Duodenal mucosa (tissue), 2 donors: ENCODE results near the gene GET3.

Source experiments
- H3K27ac ChIP-seq: one replicate; pipeline ENCODE4 v1.7.0; 2013; ENCODE audit warnings: low read depth, low read length
- H3K27me3 ChIP-seq, 2 donors: one replicate each; pipeline ENCODE4 v1.7.0; 2013; ENCODE audit warnings: low read length in 2 of 2, control low read depth in 1 of 2; ENCODE audit not compliant: insufficient read depth in 2 of 2, control insufficient read depth in 1 of 2
- H3K36me3 ChIP-seq, 2 donors: one replicate each; pipeline ENCODE4 v1.7.0; 2013; ENCODE audit warnings: low read length in 2 of 2, control low read depth in 1 of 2; ENCODE audit not compliant: insufficient read depth in 2 of 2, control insufficient read depth in 1 of 2
- H3K4me1 ChIP-seq, 2 donors: one replicate each; pipeline ENCODE4 v1.7.0; 2013; ENCODE audit warnings: low read length in 2 of 2, control low read depth in 1 of 2; ENCODE audit not compliant: insufficient read depth in 2 of 2, control insufficient read depth in 1 of 2
- H3K4me3 ChIP-seq, 2 donors: one replicate each; pipeline ENCODE4 v1.7.0; 2013; ENCODE audit warnings: low read length in 2 of 2, low read depth in 1 of 2
- H3K9ac ChIP-seq, 2 donors: one replicate each; pipeline ENCODE4 v1.7.0; 2013; ENCODE audit warnings: low read length in 2 of 2, low read depth in 1 of 2
- H3K9me3 ChIP-seq, 2 donors: one replicate each; pipeline ENCODE4 v1.7.0; 2013; ENCODE audit warnings: low read length in 2 of 2, control low read depth in 1 of 2; ENCODE audit not compliant: control insufficient read depth in 1 of 2

GET3 gene

GRCh38 chr19:12790628-12791344 lies 53.5 kb downstream of the GET3 start:
- H3K27ac ChIP-seq = peak overlapping the region; percentile 100
- H3K4me3 ChIP-seq = peak overlapping the region; percentile 72 to 91
- H3K9me3 ChIP-seq = no peaks in the 10 kb centered on the region
- peak overlapping the region; percentile 99 to 100 for H3K9ac ChIP-seq
- H3K27me3 ChIP-seq = no peaks in the 10 kb centered on the region
- peaks cover 49 to 53% of the 10 kb centered on the region in 2 donors for H3K4me1 ChIP-seq
- no peaks in the 10 kb centered on the region for H3K36me3 ChIP-seq

GRCh38 chr19:12791345-12792050 lies 54.2 kb downstream of the GET3 start, which contains the start of gene JUNB:
Gene JUNB, plus strand, starts transcription at chr19:12791486. Its CDS starts 286 bp downstream, at chr19:12791772.
- H3K9ac ChIP-seq = peak within 1 kb of the TSS; percentile 99 to 100
- H3K4me3 ChIP-seq = peak within 1 kb of the TSS; percentile 91 to 95
- peak within 1 kb of the TSS; percentile 100 for H3K27ac ChIP-seq
- peaks cover 49 to 53% of the 10 kb centered on the region in 2 donors for H3K4me1 ChIP-seq
- H3K27me3 ChIP-seq = no peaks in the 10 kb centered on the region
- no peaks in the 10 kb centered on the region for H3K9me3 ChIP-seq
- no peaks in the 10 kb centered on the region for H3K36me3 ChIP-seq

GRCh38 chr19:12792051-12792852 lies 55.0 kb downstream of the GET3 start:
- H3K9ac ChIP-seq = peak overlapping the region; percentile 99 to 100
- H3K27ac ChIP-seq = peak overlapping the region; percentile 100
- peaks cover 44 to 46% of the 10 kb centered on the region in 2 donors for H3K4me1 ChIP-seq
- H3K27me3 ChIP-seq = no peaks in the 10 kb centered on the region
- no peaks in the 10 kb centered on the region for H3K36me3 ChIP-seq
- H3K4me3 ChIP-seq = peak overlapping the region; percentile 91 to 95
- H3K9me3 ChIP-seq = no peaks in the 10 kb centered on the region

- Histone ChIP-seq H3K36me3 (no peaks in the 10 kb centered on the region), H3K4me3 (peak overlapping the region; percentile 91 to 95), H3K27ac (peak overlapping the region; percentile 100), H3K9ac (peak overlapping the region; percentile 99 to 100), H3K27me3 (no peaks in the 10 kb centered on the region), H3K4me1 (peaks cover 39 to 40% of the 10 kb centered on the region in 2 donors), H3K9me3 (no peaks in the 10 kb centered on the region)
Observed at GRCh38 chr19:12792853-12793289, 55.6 kb downstream of the GET3 start.

- Histone ChIP-seq H3K4me3 (peak overlapping the region; percentile 91 to 95), H3K27ac (peak overlapping the region; percentile 100), H3K27me3 (no peaks in the 10 kb centered on the region), H3K9me3 (no peaks in the 10 kb centered on the region), H3K36me3 (no peaks in the 10 kb centered on the region), H3K9ac (peak overlapping the region; percentile 99 to 100), H3K4me1 (peaks cover 32 to 34% of the 10 kb centered on the region in 2 donors)
Observed at GRCh38 chr19:12793290-12794195, 56.2 kb downstream of the GET3 start.

GRCh38 chr19:12794196-12794941 lies 57.1 kb downstream of the GET3 start:
- peaks cover 24 to 26% of the 10 kb centered on the region in 2 donors for H3K4me1 ChIP-seq
- peak overlapping the region; percentile 99 to 100 for H3K9ac ChIP-seq
- H3K36me3 ChIP-seq = peaks cover under 1 to 3% of the 10 kb centered on the region in 2 donors
- peak overlapping the region; percentile 61 to 95 for H3K4me3 ChIP-seq
- H3K27ac ChIP-seq = peak overlapping the region; percentile 100
- H3K27me3 ChIP-seq = no peaks in the 10 kb centered on the region
- no peaks in the 10 kb centered on the region for H3K9me3 ChIP-seq

GRCh38 chr19:12794971-12795381 lies 57.7 kb downstream of the GET3 start:
- Histone ChIP-seq H3K36me3 (peaks cover 7 to 9% of the 10 kb centered on the region in 2 donors), H3K27me3 (no peaks in the 10 kb centered on the region), H3K4me1 (peaks cover 24 to 28% of the 10 kb centered on the region in 2 donors), H3K4me3 (no peak overlapping the region), H3K9ac (no peak overlapping the region), H3K9me3 (no peaks in the 10 kb centered on the region), H3K27ac (no peak overlapping the region)

- H3K9ac ChIP-seq = peak overlapping the region; percentile 61 to 71
- H3K27me3 ChIP-seq = no peaks in the 10 kb centered on the region
- H3K9me3 ChIP-seq = no peaks in the 10 kb centered on the region
- peaks cover 7 to 14% of the 10 kb centered on the region in 2 donors for H3K36me3 ChIP-seq
- H3K4me3 ChIP-seq = peak overlapping the region; percentile 37 to 55
- peak overlapping the region; percentile 67 for H3K27ac ChIP-seq
- peaks cover 24 to 34% of the 10 kb centered on the region in 2 donors for H3K4me1 ChIP-seq
Observed at GRCh38 chr19:12796146-12797071, 59.1 kb downstream of the GET3 start.
